HG03520 (cell line): ENCODE results near the gene SPNS3.

Source experiments
- ATAC-seq: cut with Tn5 transposase; IDR thresholded peaks from one replicate; pipeline ENCODE4 v1.9.1; 2021; ENCODE audit warnings: mild to moderate bottlenecking, moderate library complexity; ENCODE audit not compliant: unreplicated experiment

The SPNS3 gene

DNA sequence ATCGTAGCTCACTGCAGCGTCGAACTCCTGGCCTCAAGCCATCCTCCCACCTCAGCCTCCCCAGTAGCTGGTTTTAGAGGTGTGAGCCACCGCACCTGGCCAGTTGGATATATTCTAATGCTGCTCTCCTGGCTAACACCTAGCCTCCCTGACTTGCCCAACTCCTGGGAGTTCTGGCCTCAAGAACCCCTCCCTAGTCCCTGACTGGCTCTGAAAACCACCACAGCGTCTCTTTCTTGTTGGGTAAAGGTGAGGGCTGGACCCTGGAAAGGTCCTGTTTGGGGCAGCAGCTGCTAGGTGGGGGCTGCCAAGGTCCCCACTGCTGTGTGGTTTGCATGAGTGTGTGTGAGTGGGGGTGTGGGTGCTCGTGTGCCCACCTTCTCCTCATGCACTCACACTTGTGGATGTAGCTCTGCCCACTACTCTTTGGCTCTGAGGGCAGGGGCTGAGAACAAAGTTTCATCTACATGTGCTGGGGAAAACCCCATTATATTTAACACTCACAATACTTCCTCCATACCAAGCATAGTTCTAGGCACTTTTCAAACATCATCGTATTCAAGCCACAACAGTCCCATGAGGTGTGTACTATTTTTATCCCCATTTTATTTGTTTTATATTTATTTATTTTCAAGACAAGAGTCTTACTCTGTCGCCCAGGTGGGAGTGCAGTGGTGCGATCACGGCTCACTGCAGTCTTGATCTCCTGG is 7.1 kb upstream of the SPNS3 start:
- ATAC-seq, result no peak

DNA sequence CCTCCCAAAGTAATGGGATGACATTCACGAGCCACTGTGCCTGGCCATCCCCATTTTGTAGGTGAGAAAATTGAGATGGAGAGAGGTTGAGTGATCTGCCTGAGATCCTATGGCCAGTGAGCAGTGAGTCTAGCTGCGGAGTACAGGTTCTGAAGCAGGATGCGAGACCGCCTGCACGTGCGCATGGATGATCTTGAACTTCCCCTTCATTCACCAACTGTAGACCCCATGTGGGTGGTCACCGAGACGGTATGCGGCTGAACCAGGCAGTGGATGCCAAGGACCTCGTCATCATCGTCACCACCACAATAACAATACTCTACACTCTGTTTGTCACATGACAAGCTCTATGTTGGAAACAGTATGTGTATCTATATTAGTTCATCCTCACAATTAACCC is 6.2 kb upstream of the SPNS3 start:
- no peak for ATAC-seq

DNA sequence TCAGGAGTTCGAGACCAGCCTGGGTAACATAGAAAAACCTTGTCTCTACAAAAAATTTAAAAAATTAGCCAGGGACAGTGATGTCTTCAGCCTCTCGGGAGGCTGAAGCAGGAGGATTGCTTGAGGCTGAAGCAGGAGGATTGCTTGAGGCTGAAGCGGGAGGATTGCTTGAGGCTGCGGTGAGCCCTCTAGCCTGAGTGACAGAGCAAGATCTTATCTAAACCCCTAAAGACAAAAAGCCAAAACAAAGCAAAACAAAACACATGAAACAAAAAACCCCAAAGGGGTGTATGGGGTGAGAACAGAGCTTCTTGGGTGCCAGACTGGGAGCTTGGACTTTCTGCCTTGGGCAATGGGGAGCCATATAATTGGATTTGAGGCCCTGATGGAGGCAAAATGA is 2.6 kb downstream of the SPNS3 start:
- ATAC-seq, result no peak

DNA sequence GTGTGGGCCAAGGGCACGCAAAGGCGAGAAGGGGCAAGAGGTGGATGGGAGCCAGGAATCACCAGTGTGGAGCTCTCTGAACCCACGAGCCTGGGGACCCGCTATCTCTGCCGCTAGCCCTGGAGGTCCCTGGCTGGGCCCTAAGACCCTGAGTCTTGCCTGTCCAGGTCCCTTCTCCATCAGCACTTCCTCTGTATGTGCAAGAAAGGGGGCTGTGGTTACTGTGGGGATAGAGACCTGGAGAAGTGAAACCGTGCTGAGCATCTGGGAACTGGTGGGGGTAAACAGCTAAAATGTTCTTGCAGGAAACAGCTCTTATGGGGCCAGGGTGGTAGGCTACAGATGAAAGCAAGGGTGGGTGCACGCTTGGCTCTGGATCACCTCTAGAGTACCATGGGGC is 3.1 kb downstream of the SPNS3 start:
- no peak for ATAC-seq

DNA sequence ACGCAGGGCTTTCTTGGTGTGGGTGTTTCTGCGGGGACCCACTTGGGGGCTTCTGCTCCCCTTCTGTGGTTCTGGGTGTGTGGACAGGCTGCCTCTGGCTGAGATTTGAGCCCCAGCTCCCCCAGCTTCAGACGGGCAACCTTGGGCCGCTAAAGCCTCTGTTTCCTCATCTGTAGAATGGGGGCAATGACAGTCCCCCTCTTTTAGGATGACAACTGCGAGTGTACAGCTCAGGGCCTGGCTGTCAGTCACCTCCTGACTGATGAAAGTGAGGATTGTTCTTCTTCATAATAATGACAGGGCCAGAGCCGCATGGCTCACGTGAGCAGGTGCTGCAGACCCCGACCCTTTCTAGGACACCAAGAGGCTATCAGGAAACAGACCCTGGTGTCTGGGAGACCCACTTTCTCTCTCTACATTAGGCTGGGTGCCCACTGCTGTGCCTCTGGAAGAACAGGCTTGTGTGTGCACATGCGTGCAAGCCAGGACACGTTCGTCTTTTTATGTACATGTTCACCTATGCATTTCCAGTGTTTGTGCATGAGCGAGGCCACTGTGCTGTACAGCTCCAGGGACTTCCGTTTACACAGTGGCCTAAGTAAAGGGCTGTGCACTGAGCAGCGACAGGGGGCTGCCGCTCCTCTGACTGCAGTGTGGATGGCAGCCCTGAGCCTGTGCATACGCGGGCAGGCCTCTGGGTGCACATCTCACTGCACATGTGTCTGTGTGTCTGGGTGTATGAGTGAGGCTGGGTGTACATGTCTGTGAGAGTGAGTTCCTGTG is 4.6 kb downstream of the SPNS3 start:
- ATAC-seq, result no peak

DNA sequence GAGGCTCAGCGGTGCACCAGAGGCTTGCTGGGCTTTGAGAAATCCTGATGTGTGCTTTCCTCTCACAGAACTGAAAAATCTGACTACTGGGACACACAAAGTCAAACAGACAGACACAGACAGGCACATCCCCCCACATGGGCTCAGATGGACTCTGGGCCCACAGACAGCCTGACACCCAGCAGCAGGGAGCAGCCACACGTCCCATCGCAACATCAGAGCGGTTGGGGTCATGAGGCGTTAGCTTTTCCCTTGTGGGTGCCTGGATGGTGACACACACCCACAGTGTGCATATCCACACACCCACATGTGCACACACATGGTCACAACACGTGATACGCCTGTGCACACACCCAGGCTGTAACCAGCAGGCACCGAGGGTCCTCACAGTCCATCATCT is 6.3 kb downstream of the SPNS3 start:
- ATAC-seq, result no peak

DNA sequence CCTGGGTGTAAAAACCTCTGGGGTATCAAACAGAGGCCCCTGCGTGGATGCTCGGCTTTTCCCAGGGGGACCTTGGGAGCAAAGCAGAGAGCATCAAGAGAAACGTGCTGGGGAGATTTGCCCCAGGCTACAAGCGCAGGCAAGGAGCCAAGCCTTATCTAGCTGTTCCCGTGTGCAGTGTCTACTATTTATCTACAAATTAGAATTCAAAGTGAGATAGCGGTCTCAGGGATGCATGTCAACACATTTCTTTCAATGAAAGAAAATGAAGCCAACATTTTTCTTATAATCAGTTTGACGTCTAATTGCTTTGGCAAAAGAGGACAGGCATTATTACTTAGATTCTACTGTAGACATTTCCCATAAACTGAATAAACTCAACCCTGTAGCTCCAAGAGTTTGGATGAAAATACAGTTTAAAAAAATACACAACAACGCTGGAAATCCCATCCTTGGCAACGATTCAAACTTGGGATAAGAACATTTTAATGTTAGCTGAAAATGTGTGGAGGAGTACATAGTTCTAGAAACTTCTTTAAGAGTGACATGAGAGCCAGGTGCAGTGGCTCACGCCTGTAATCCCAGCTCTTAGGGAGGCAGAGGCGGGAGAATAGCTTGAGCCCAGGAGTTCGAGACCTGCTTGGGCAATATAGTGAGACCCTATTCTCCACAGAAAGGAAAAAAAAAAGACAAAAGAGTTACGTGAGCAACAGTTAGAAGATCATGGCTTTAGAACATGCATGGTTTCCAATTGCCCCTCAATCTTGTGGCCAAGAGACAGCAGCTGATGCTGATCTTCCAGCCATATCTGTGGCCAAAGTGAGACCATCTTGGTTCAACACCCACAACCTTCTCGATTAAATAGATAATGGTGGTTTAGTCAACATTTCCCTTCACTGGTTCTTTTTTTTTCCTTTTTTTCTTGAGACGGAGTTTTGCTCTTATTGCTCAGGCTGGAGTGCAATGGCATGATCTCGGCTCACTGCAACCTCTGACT is 7.2 kb downstream of the SPNS3 start:
- ATAC-seq, result no peak

DNA sequence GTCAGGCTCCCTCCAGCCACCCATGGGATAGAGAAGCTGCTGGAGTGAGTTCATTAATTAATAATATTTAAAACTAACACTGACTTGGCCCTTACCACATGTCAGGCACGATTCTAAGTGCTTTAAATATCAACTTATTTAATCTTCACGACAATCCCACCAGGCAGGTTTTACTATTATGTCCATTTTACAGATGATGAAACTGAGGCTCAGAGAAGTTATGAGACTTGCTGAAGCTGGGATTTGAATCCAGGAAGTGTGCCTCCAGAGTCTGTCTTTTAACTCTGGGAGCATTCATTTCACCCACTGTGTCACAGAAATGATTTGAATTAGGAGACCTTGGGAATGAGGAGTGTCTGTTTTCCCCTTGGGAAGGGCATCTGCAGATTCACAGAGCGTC is 8.8 kb downstream of the SPNS3 start:
- no peak for ATAC-seq

DNA sequence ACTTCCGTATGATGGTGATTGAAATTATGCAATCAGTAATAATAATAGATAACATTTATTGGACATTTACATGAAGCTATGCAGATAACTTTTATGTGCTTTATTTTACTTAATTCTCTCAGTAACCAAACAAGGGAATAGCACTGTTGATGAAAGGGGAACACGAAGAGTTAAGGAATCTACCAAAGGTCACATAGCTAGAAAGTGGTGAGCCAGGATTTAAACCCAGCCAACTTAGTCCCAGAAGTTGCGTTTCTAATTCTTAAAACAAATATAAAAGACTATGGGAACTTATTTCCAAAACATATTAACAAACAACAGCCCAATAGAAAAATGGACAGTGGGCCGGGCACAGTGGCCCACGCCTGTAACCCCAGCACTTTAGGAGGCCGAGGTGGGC is 9.7 kb downstream of the SPNS3 start:
- no peak for ATAC-seq

DNA sequence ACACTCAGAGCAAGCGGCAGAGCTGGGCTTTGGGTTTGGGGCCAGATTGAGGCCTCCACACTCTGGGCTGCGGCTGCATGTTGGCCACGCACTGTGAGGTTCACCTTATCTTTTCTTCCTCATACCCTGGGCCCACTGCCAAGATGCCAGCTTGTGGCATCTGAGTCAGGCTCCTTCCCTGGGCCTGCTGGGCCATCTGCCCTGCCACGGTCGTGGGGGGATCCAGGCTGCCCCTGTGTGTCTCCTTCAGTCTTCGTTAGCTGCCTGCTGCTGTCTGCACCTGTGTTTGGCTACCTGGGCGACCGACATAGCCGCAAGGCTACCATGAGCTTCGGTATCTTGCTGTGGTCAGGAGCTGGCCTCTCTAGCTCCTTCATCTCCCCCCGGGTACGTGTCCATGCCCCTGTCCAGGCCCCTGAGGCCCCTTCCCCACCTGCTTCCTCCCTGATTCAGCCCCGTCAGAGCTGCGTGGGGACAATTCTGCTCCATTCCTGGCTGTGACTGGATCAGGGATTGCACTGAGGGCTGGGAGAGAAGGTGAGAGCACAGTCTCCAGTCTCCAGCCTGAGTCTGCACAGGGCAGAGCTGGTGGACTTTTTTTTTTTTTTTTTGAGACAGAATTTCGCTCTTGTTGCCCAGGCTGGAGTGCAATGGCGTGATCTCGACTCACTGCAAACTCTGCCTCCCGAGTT is 11.2 kb downstream of the SPNS3 start:
- no peak for ATAC-seq

DNA sequence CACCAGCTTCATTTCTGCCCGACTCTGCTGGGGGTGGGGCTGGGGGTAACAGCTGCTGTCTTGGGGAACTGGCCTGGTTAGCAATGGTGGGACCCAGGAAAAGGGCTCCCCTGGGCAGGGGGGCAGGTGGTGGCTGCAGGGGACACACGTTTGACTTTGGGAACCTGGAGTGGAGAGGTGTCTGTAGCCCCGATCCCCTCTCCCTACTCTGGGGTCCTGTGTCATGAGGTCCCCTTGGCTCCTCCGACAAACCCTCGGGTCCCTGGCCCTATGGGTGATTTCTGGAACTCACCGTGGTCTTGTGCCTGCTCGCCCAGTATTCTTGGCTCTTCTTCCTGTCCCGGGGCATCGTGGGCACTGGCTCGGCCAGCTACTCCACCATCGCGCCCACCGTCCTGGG is 12.0 kb downstream of the SPNS3 start:
- no peak for ATAC-seq

DNA sequence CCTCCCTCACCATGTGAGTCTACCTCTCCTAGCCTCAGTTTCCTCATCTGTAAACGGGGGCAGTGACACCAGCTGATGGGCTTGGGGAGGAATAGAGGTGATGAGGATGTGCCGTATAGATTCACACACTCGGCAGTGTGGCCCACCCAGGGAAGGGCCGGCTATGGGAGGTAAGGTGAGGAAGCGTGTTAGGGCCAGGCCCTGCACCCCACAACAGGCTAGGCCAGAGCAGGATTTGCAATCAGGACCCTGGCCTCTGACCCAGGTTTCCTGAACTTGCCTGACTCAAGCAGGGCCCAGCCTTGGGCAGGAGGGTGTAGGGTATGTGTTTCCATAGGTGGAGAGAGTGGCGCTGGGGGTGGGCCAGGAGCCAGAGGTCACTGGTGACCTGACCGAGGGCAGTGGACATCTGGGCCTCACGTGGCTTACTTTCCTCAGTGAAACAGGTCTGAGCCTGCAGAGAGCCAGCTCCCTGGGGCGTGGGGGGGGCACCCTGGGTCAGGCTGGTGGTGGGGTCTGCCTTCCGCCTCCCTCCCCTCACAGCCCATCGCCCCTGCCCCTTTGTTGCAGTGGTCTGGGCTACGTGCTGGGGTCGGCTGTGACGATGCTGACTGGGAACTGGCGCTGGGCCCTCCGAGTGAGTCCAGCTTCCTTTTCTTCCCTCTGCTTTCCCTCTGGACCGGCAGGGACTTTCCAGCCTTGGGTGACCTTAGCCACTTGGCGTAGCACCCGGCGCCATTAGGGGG is 12.8 kb downstream of the SPNS3 start:
- ATAC-seq, result no peak

DNA sequence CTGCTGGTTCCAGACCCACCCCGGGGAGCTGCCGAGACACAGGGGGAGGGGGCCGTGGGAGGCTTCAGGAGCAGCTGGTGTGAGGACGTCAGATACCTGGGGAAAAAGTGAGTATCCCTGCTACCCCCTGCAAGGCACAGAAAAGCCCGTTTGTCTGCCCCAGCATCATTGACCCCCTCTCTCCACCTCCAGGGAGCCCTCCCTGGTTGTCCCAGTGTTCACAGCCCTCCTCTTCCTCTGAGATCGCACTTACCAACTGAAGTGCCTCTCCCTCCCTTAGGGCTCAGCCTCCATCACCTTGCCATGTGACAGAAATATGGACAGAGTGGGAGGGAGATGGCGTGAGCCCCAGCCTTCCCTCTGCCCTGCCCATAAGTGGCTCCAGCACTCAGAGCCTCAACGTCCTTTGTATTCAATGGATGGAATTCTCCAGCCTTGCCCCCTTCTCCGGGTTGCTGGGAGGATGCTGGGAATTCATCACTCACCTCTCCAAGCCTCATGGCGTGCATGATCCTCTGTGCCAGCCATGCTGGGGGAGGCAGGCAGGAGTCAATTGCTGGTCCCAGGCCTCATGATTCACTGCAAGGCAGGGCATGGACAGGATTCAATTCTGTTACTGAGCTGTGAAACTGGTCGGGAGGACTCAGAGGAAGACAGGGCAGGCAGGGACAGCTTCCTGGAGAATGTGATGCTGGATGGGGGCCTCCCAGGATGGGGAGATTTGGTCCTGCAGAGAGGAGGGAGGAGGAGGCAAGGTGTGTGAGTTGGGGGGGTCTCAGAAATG is 14.6 kb downstream of the SPNS3 start:
- ATAC-seq, result no peak

DNA sequence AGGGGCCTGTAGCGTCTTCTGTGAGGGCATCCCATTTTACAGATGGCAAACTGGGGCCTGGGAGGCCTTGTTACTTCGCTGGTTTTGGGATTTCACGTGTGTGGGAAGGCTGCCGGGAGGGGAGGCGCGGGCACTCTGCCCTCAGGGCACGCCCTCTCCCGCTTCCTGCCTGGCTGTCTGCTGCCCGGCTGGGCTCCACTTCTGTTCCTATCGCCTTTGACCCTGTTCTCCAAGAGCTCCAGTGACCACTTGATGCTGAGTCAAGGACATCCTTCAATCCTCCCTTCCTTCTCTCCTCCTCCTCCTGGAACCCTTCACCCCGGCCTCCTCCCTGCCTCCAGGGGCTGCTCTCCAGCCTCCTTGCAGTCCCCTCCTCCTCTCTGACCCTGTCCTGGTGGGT is 16.0 kb downstream of the SPNS3 start:
- ATAC-seq, result no peak

DNA sequence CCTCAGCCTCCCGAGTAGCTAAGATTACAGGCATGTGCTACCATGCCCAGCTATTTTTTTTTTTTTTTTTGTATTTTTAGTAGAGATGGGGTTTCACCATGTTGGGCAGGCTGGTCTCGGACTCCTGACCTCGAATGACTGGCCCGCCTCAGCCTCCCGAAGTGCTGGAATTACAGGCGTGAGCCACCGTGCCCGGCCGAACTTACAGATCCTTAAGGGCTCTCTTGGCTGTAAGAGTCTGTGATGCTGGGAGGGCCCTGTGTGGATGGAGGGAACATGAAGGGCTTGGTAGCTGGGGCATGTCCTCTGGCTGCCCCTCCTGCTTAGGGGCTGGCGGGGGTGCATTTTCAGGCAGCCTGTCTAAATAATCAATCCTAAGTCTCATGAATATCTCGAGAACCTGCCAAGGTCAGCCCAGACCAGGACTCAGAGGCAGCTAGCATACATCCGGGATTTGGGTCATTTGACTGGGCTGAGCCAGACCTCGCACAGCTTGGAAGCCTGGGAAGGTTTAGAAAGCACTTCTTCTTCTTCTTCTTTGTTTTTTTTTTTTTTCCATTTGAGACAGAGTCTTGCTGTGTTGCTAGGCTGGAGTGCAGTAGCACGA is 17.1 kb downstream of the SPNS3 start:
- ATAC-seq, result no peak

DNA sequence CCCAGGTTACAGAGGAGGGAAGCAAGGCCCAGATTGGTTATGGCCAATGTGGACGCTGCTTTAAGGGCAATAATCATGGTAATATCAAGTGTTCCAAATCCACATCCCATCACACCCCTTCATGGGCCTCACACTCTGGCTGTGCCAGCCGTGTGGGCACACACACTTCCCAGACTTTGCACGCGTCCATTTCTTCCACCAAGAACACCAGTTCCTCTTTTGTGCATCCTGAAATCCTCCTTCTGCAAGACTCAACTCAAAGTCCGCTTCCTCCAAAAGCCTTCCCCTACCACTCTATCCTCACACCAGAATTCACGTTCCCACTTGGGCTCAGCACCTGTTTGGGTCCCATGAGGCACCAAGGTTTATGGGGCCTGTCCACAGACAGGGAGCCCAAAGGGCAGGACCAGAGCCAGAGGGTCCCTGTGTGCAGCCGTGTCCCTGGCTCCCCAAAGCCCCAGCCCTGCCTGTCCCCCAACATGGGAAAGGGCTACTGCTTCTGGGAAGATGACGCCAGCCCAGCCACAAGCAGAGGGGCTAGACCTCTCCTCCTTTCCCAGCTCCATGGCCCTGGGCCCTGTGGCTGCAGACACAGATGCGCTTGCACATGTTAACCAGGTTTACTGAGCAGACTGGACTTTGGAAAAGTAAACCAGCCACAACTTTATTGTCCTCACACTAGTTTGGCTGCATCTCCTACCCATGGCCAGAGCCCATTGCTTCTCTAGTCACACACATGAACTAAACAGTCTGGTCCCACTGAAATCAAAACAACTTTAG is 20.3 kb downstream of the SPNS3 start:
- ATAC-seq, result no peak

DNA sequence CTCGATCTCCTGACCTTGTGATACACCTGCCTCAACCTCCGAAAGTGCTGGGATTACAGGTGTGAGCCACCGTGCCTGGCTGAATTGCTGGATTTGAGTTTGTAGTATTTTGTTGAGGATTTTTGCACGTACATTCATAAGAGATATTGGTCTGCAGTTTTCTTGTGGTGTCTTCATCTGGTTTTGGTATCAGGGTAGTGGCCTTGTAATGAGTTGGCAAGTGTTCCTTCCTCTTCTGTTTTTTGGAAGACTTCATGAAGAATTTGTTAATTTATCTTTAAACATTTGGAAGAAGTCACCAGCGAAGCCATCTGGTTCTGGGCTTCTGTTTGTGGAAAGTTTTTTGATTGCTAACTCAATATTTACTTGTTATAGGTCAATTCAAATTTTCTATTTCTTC is 26.9 kb downstream of the SPNS3 start:
- no peak for ATAC-seq

DNA sequence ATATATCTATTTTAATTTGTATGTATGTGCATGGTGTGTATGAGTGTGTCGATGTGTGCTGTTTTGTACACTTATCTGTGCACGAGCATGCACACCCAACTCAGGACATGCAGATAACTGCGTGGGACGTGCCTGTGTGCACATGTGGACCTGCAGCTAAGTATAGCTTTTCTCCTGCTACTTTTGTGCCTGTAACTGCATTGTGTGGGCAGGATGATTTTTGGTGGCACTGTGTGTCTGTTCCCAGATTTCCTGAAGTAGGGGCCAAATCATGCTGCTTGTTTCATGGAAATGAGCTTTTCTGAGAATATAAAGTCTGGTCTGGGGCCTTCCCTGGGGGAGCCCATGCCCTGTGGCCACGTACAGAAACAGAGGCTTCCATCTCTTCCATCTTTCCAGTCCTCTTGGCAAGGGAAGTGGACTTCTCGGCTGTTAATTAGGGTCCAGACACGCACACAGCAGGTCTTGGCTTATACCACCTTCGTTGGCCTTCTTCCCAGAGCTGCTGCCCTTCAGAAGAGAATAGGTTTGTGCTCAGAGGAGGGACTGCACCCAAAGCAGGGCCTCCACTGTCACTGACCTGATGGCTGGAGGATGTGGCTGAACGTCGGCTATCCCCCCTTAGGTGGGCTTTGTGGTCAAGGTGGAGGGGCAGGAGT is 30.2 kb downstream of the SPNS3 start:
- no peak for ATAC-seq
